ENCODE measurements around the gene TSPAN11. TPM values are rescaled to one million over a fixed set of nuclear protein-coding genes. Genes with fewer than 3 reads are reported as not detected.

Gene TSPAN11
- total and polyA plus RNA-seq, 7 experiments from 2014 or later, result not detected

GRCh38 chr12:30996752-30997151, 70.2 kb downstream of the TSPAN11 start:
- Mint-ChIP-seq H3K4me1 (no peaks in the 10 kb centered on the region), H3K36me3 (no peaks in the 10 kb centered on the region), H3K9me3 (peaks cover 0 to 2% (median 0%) of the 10 kb centered on the region in 11 donors), H3K4me3 (no peak overlapping the region), H3K27ac (no peak overlapping the region), H3K27me3 (peaks cover 0 to 5% (median 0%) of the 10 kb centered on the region in 5 donors)
- ATAC-seq (no peak), DNase-seq (no peak)
- CTCF ChIA-PET, result no interaction called here
- Histone ChIP-seq H3K27ac (ENCODE audit: low read depth, low read length) (no peak overlapping the region), H3K9me3 (ENCODE audit: control insufficient read depth in 2 of 3, low read length in 3 of 3) (no peaks in the 10 kb centered on the region), H3K4me3 (ENCODE audit: low read length) (no peak overlapping the region), H3K27me3 (ENCODE audit: control insufficient read depth in 2 of 2, insufficient read depth in 2 of 2, low read length in 2 of 2) (no peaks in the 10 kb centered on the region), H3K36me3 (ENCODE audit: control insufficient read depth in 2 of 3, insufficient read depth in 3 of 3, low read length in 3 of 3) (no peaks in the 10 kb centered on the region), H3K4me1 (ENCODE audit: control insufficient read depth in 2 of 2, insufficient read depth in 2 of 2, low read length in 2 of 2) (no peaks in the 10 kb centered on the region)
- POLR2A ChIA-PET, result no interaction called here
- intact Hi-C loops (cut with micrococcal nuclease), result no loop called here

GRCh38 chr12:30997685-30998440, 71.3 kb downstream of the TSPAN11 start:
- Histone ChIP-seq H3K27me3 (ENCODE audit: control insufficient read depth in 2 of 2, insufficient read depth in 2 of 2, low read length in 2 of 2) (no peaks in the 10 kb centered on the region), H3K4me3 (ENCODE audit: low read length) (no peak overlapping the region), H3K9me3 (ENCODE audit: control insufficient read depth in 2 of 3, low read length in 3 of 3) (no peaks in the 10 kb centered on the region), H3K27ac (ENCODE audit: low read depth, low read length) (no peak overlapping the region), H3K4me1 (ENCODE audit: control insufficient read depth in 2 of 2, insufficient read depth in 2 of 2, low read length in 2 of 2) (no peaks in the 10 kb centered on the region), H3K36me3 (ENCODE audit: control insufficient read depth in 2 of 3, insufficient read depth in 3 of 3, low read length in 3 of 3) (no peaks in the 10 kb centered on the region)
- intact Hi-C loops (cut with micrococcal nuclease), result no loop called here
- H3K4me3 Mint-ChIP-seq, result no peak overlapping the region
- no peak overlapping the region for H3K27ac Mint-ChIP-seq
- peaks cover 0 to 5% (median 0%) of the 10 kb centered on the region in 5 donors for H3K27me3 Mint-ChIP-seq
- DNase-seq (no peak), ATAC-seq (no peak)
- no peaks in the 10 kb centered on the region for H3K4me1 Mint-ChIP-seq
- POLR2A ChIA-PET, result no interaction called here
- peaks cover 0 to 2% (median 0%) of the 10 kb centered on the region in 11 donors for H3K9me3 Mint-ChIP-seq
- H3K36me3 Mint-ChIP-seq, result no peaks in the 10 kb centered on the region
- CTCF ChIA-PET, result no interaction called here

GRCh38 chr12:30999011-30999410, 72.5 kb downstream of the TSPAN11 start:
- H3K4me3 ChIP-seq (ENCODE audit: low read length), result no peak overlapping the region
- Mint-ChIP-seq H3K4me3 (no peak overlapping the region), H3K36me3 (no peaks in the 10 kb centered on the region), H3K9me3 (peaks cover 0 to 2% (median 0%) of the 10 kb centered on the region in 11 donors), H3K27me3 (peaks cover 0 to 5% (median 0%) of the 10 kb centered on the region in 5 donors), H3K27ac (no peak overlapping the region), H3K4me1 (no peaks in the 10 kb centered on the region)
- ChIA-PET POLR2A (no interaction called here), CTCF (no interaction called here)
- no peak overlapping the region for H3K27ac ChIP-seq (ENCODE audit: low read depth, low read length)
- H3K9me3 ChIP-seq (ENCODE audit: control insufficient read depth in 2 of 3, low read length in 3 of 3), result no peaks in the 10 kb centered on the region
- ATAC-seq (no peak), DNase-seq (no peak)
- intact Hi-C loops (cut with micrococcal nuclease), result no loop called here
- no peaks in the 10 kb centered on the region for H3K36me3 ChIP-seq (ENCODE audit: control insufficient read depth in 2 of 3, insufficient read depth in 3 of 3, low read length in 3 of 3)
- H3K27me3 ChIP-seq (ENCODE audit: control insufficient read depth in 2 of 2, insufficient read depth in 2 of 2, low read length in 2 of 2), result no peaks in the 10 kb centered on the region
- no peaks in the 10 kb centered on the region for H3K4me1 ChIP-seq (ENCODE audit: control insufficient read depth in 2 of 2, insufficient read depth in 2 of 2, low read length in 2 of 2)

GRCh38 chr12:30999723-31000122, 73.2 kb downstream of the TSPAN11 start:
- ChIA-PET POLR2A (no interaction called here), CTCF (no interaction called here)
- Histone ChIP-seq H3K9me3 (ENCODE audit: control insufficient read depth in 2 of 3, low read length in 3 of 3) (no peaks in the 10 kb centered on the region), H3K27ac (ENCODE audit: low read depth, low read length) (no peak overlapping the region), H3K27me3 (ENCODE audit: control insufficient read depth in 2 of 2, insufficient read depth in 2 of 2, low read length in 2 of 2) (no peaks in the 10 kb centered on the region), H3K4me3 (ENCODE audit: low read length) (no peak overlapping the region), H3K4me1 (ENCODE audit: control insufficient read depth in 2 of 2, insufficient read depth in 2 of 2, low read length in 2 of 2) (no peaks in the 10 kb centered on the region), H3K36me3 (ENCODE audit: control insufficient read depth in 2 of 3, insufficient read depth in 3 of 3, low read length in 3 of 3) (no peaks in the 10 kb centered on the region)
- DNase-seq, result no peak
- Mint-ChIP-seq H3K27ac (no peak overlapping the region), H3K4me1 (no peaks in the 10 kb centered on the region), H3K9me3 (peaks cover 0 to 2% (median 0%) of the 10 kb centered on the region in 11 donors), H3K36me3 (no peaks in the 10 kb centered on the region), H3K27me3 (peaks cover 0 to 5% (median 0%) of the 10 kb centered on the region in 5 donors), H3K4me3 (no peak overlapping the region)
- no peak for ATAC-seq
- intact Hi-C loops (cut with micrococcal nuclease), result no loop called here

- H3K4me3 ChIP-seq (ENCODE audit: low read length), result no peak overlapping the region
- H3K27ac ChIP-seq (ENCODE audit: low read depth, low read length), result no peak overlapping the region
- no peak for DNase-seq
- intact Hi-C loops (cut with micrococcal nuclease), result no loop called here
- peaks cover 0 to 5% (median 0%) of the 10 kb centered on the region in 5 donors for H3K27me3 Mint-ChIP-seq
- H3K4me3 Mint-ChIP-seq, result no peak overlapping the region
- POLR2A ChIA-PET, result no interaction called here
- no peaks in the 10 kb centered on the region for H3K36me3 ChIP-seq (ENCODE audit: control insufficient read depth in 2 of 3, insufficient read depth in 3 of 3, low read length in 3 of 3)
- H3K9me3 Mint-ChIP-seq, result peaks cover 0 to 2% (median 0%) of the 10 kb centered on the region in 11 donors
- no peaks in the 10 kb centered on the region for H3K4me1 ChIP-seq (ENCODE audit: control insufficient read depth in 2 of 2, insufficient read depth in 2 of 2, low read length in 2 of 2)
- H3K27ac Mint-ChIP-seq, result no peak overlapping the region
- CTCF ChIA-PET, result no interaction called here
- no peaks in the 10 kb centered on the region for H3K27me3 ChIP-seq (ENCODE audit: control insufficient read depth in 2 of 2, insufficient read depth in 2 of 2, low read length in 2 of 2)
- no peaks in the 10 kb centered on the region for H3K4me1 Mint-ChIP-seq
- no peaks in the 10 kb centered on the region for H3K9me3 ChIP-seq (ENCODE audit: control insufficient read depth in 2 of 3, low read length in 3 of 3)
- no peak for ATAC-seq
- no peaks in the 10 kb centered on the region for H3K36me3 Mint-ChIP-seq
Observed at GRCh38 chr12:31000751-31001150, 74.2 kb downstream of the TSPAN11 start.

GRCh38 chr12:31001581-31002360, 75.2 kb downstream of the TSPAN11 start:
- Histone ChIP-seq H3K36me3 (ENCODE audit: control insufficient read depth in 2 of 3, insufficient read depth in 3 of 3, low read length in 3 of 3) (no peaks in the 10 kb centered on the region), H3K4me1 (ENCODE audit: control insufficient read depth in 2 of 2, insufficient read depth in 2 of 2, low read length in 2 of 2) (no peaks in the 10 kb centered on the region), H3K9me3 (ENCODE audit: control insufficient read depth in 2 of 3, low read length in 3 of 3) (no peaks in the 10 kb centered on the region), H3K27ac (ENCODE audit: low read depth, low read length) (no peak overlapping the region), H3K27me3 (ENCODE audit: control insufficient read depth in 2 of 2, insufficient read depth in 2 of 2, low read length in 2 of 2) (no peaks in the 10 kb centered on the region), H3K4me3 (ENCODE audit: low read length) (no peak overlapping the region)
- ATAC-seq, result no peak
- H3K27ac Mint-ChIP-seq, result no peak overlapping the region
- H3K9me3 Mint-ChIP-seq, result peaks cover 0 to 2% (median 0%) of the 10 kb centered on the region in 11 donors
- H3K4me3 Mint-ChIP-seq, result no peak overlapping the region
- ChIA-PET CTCF (no interaction called here), POLR2A (no interaction called here)
- intact Hi-C loops (cut with micrococcal nuclease), result no loop called here
- no peaks in the 10 kb centered on the region for H3K4me1 Mint-ChIP-seq
- H3K27me3 Mint-ChIP-seq, result peaks cover 0 to 5% (median 0%) of the 10 kb centered on the region in 5 donors
- H3K36me3 Mint-ChIP-seq, result no peaks in the 10 kb centered on the region
- no peak for DNase-seq

- intact Hi-C loops (cut with micrococcal nuclease), result no loop called here
- Mint-ChIP-seq H3K4me1 (no peaks in the 10 kb centered on the region), H3K27ac (no peak overlapping the region), H3K4me3 (no peak overlapping the region), H3K36me3 (no peaks in the 10 kb centered on the region), H3K9me3 (peaks cover 0 to 2% (median 0%) of the 10 kb centered on the region in 11 donors), H3K27me3 (peaks cover 0 to 5% (median 0%) of the 10 kb centered on the region in 5 donors)
- CTCF ChIA-PET, result no interaction called here
- DNase-seq, result no peak
- no peaks in the 10 kb centered on the region for H3K36me3 ChIP-seq (ENCODE audit: control insufficient read depth in 2 of 3, insufficient read depth in 3 of 3, low read length in 3 of 3)
- H3K27me3 ChIP-seq (ENCODE audit: control insufficient read depth in 2 of 2, insufficient read depth in 2 of 2, low read length in 2 of 2), result no peaks in the 10 kb centered on the region
- ATAC-seq, result no peak
- H3K9me3 ChIP-seq (ENCODE audit: control insufficient read depth in 2 of 3, low read length in 3 of 3), result no peaks in the 10 kb centered on the region
- POLR2A ChIA-PET, result no interaction called here
- no peak overlapping the region for H3K4me3 ChIP-seq (ENCODE audit: low read length)
- no peaks in the 10 kb centered on the region for H3K4me1 ChIP-seq (ENCODE audit: control insufficient read depth in 2 of 2, insufficient read depth in 2 of 2, low read length in 2 of 2)
- H3K27ac ChIP-seq (ENCODE audit: low read depth, low read length), result no peak overlapping the region
Observed at GRCh38 chr12:31002361-31002725, 75.8 kb downstream of the TSPAN11 start.

Data from naive thymus-derived CD4-positive, alpha-beta T cell (primary cell).